ENCODE results near the gene COL5A2. TPM values are rescaled to one million over a fixed set of nuclear protein-coding genes. Genes with fewer than 3 reads are reported as not detected.

COL5A2 gene
- total RNA-seq, 4 donors from 2014 or later, result 7.7 to 29.5 (median 16.9) TPM

GRCh38 chr2:189057316-189057715, 122.2 kb downstream of the COL5A2 start:
- no peak for DNase-seq (ENCODE audit: low spot score in 2 of 2)
- intact Hi-C loops (cut with DNase I; ENCODE audit: low total_unique reads), result no loop called here
- WGBS, 2 donors, result 88 to 89% methylated on average over 2 of the region's 2 CpGs
- H3K4me3 ChIP-seq (ENCODE audit: low read depth, poor library complexity, severe bottlenecking), result no peak overlapping the region
- no peak for TF ChIP-seq POLR2A (IDR thresholded peaks at IDR 0.05)

- WGBS, 2 donors, result 69 to 73% methylated on average over 4 of the region's 4 CpGs
- intact Hi-C loops (cut with DNase I; ENCODE audit: low total_unique reads), result no loop called here
- DNase-seq (ENCODE audit: low spot score in 2 of 2), result no peak
- H3K4me3 ChIP-seq (ENCODE audit: low read depth, poor library complexity, severe bottlenecking), result no peak overlapping the region
- TF ChIP-seq CTCF (IDR thresholded peaks at IDR 0.05), result no peak
- no peak for TF ChIP-seq POLR2A (IDR thresholded peaks at IDR 0.05)
These were observed 123.1 kb downstream of the COL5A2 start for GRCh38 chr2:189056200-189057106.

GRCh38 chr2:189050165-189050712, 129.3 kb downstream of the COL5A2 start:
- TF ChIP-seq CTCF (IDR thresholded peaks at IDR 0.05), result no peak
- TF ChIP-seq POLR2A (IDR thresholded peaks at IDR 0.05), result no peak
- intact Hi-C loops (cut with DNase I; ENCODE audit: low total_unique reads), result no loop called here
- H3K4me3 ChIP-seq (ENCODE audit: low read depth, poor library complexity, severe bottlenecking), result no peak overlapping the region
- 81 to 82% methylated on average over 6 of the region's 7 CpGs for WGBS, 2 donors
- no peak for DNase-seq (ENCODE audit: low spot score in 2 of 2)

- TF ChIP-seq CTCF (IDR thresholded peaks at IDR 0.05) (no peak), POLR2A (IDR thresholded peaks at IDR 0.05) (no peak)
- no peak for DNase-seq (ENCODE audit: low spot score in 2 of 2)
- intact Hi-C loops (cut with DNase I; ENCODE audit: low total_unique reads), result no loop called here
- WGBS, 2 donors, result 86 to 87% methylated on average over 1 of the region's 1 CpG
- no peak overlapping the region for H3K4me3 ChIP-seq (ENCODE audit: low read depth, poor library complexity, severe bottlenecking)
These were observed 129.8 kb downstream of the COL5A2 start for GRCh38 chr2:189049709-189050164.

- WGBS, 2 donors, result 82 to 86% methylated on average over 3 of the region's 3 CpGs
- TF ChIP-seq POLR2A (IDR thresholded peaks at IDR 0.05), result no peak
- no peak for TF ChIP-seq CTCF (IDR thresholded peaks at IDR 0.05)
- intact Hi-C loops (cut with DNase I; ENCODE audit: low total_unique reads), result no loop called here
- no peak overlapping the region for H3K4me3 ChIP-seq (ENCODE audit: low read depth, poor library complexity, severe bottlenecking)
- no peak for DNase-seq (ENCODE audit: low spot score in 2 of 2)
These were observed 131.4 kb downstream of the COL5A2 start for GRCh38 chr2:189048189-189048588.

- H3K4me3 ChIP-seq (ENCODE audit: low read depth, poor library complexity, severe bottlenecking), result no peak overlapping the region
- intact Hi-C loops (cut with DNase I; ENCODE audit: low total_unique reads), result no loop called here
- no peak for TF ChIP-seq CTCF (IDR thresholded peaks at IDR 0.05)
- TF ChIP-seq POLR2A (IDR thresholded peaks at IDR 0.05), result no peak
- no peak for DNase-seq (ENCODE audit: low spot score in 2 of 2)
- WGBS, 2 donors, result 86 to 87% methylated on average over 4 of the region's 4 CpGs
These were observed 132.2 kb downstream of the COL5A2 start for GRCh38 chr2:189047171-189047888.

Measured in lower leg skin (tissue), 4 donors.